Thyroid gland (tissue), 4 donors: ENCODE measurements around the gene NREP. TPM values are rescaled to one million over a fixed set of nuclear protein-coding genes. Genes with fewer than 3 reads are reported as not detected.
A peak's percentile ranks its signal among the peaks of the same experiment; 100 is the strongest.

Source experiments
- DNase-seq, 2 donors: peaks; one replicate each; pipeline ENCODE4 v3.0.0-alpha.2; 2019
- H3K27ac ChIP-seq, 3 donors: fragments of 200-600 bp; sonication (generic); 1 replicate in 2 of 3; 2 replicates in 1 of 3; pipeline ENCODE4 v1.5.1; 2016 to 2019; ENCODE audit warnings: mild to moderate bottlenecking in 1 of 3, moderate library complexity in 1 of 3
- H3K27me3 ChIP-seq: fragments of 200-600 bp; sonication (generic); one replicate; pipeline ENCODE4 v1.5.1; 2019
- H3K36me3 ChIP-seq, 2 donors: fragments of 200-600 bp; sonication (generic); one replicate each; pipeline ENCODE4 v1.5.1; 2016 to 2019
- H3K4me1 ChIP-seq, 2 donors: fragments of 200-600 bp; sonication (generic); one replicate each; pipeline ENCODE4 v1.5.1; 2017 to 2019
- H3K4me3 ChIP-seq, 3 donors: fragments of 200-600 bp; sonication (generic); replicated peaks in 1 of 3; 1 replicate in 2 of 3; 2 replicates in 1 of 3; pipeline ENCODE4 v1.5.1; 2016; ENCODE audit warnings: mild to moderate bottlenecking in 1 of 3
- H3K9me3 ChIP-seq: fragments of 200-600 bp; sonication (generic); one replicate; pipeline ENCODE4 v1.5.1; 2017
- CTCF ChIP-seq, 6 experiments: fragments of 200-600 bp in 3 of 6; fragments of 450-650 bp in 3 of 6; sonication (generic) in 3 of 6; IDR thresholded peaks; one replicate each; pipeline ENCODE4 v1.5.1; 2016 to 2019; ENCODE audit warnings: antibody characterized with exemption in 6 of 6, mild to moderate bottlenecking in 2 of 6, inconsistent platforms in 1 of 6, moderate library complexity in 1 of 6
- POLR2A ChIP-seq, 2 donors: fragments of 450-650 bp; IDR thresholded peaks; one replicate each; pipeline ENCODE4 v1.6.1; 2017; ENCODE audit warnings: antibody characterized with exemption in 2 of 2, mild to moderate bottlenecking in 2 of 2, moderate library complexity in 1 of 2
- WGBS, 2 donors: methylation state at CpG; one replicate each; pipeline ENCODE4 v1.1.5; 2017; 5-methylcytosine and 5-hydroxymethylcytosine counted together
- intact Hi-C: fragments of 100-400 bp; cut with DNase I; formaldehyde crosslinking; loops from one replicate; pipeline ENCODE4 v1.15.1; 2023
- total RNA-seq, 4 donors: library from RNA; depleted of rRNA; stranded (reverse); fragments of >200 nt; gene quantifications; one replicate each; pipeline ENCODE4 v1.2.3, GENCODE V29; 2016

Gene NREP
- total RNA-seq, 4 donors from 2014 or later: 4.4 to 20.6 (median 11.1) TPM

DNA sequence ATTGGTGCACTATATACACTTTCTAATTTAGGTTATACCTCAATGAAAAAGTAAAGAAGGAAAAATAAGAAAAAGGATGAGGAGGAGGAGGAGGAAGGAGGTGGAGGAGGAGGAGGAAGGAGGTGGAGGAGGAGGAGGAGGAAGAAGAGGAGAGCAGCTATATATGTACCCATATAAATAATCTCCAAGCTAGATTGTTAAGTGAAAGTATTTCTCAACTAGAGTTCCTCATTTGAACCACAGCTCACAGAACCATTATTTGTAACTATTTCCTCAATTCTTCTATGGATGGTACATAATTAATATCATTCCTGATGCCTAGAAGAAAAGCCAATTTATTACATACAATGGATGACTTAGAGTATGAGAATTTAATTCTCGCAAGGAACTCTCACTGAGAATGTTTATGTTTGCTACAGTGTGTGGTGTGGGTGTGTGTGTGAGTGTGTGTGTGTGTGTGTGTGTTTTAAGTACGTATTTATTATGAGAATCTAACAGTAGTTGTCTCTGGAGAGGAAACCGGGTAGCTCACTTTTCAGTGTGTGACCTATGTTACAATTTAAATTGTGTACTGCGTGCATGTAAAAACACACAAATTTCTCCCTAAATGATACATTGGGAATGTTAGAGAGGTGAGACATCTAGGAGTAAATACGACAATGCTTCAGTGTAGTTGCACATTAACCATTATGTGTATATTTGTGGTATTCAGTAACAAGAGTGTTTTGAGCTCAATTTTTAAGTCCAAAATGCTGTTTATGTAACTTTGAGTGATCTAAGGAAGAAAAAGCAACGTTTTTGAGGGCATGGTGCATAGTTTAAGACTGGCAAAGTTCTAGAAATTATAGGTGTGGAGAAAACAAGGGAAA lies 20.2 kb upstream of the NREP start:
- DNase-seq: no peak

DNA sequence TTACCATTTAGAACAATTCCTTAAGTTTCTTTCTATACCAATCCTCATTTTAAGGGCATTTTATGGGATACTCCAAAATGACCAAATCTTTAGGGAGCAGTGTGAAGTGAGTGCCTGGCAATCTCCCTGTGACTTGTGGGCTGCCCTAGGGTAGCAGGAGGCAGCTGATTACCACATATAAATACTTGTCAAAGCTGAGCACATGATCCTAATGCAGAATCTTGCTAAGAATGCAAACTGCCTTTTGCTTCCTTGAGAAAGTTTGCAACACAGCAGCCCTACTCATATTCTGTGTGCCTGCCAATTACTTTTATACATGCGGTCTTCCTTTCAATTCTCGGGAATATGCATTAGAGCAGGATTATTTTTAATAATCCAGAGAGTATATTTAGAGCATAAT lies 18.2 kb upstream of the NREP start:
- no peaks in the 10 kb centered on the region for H3K36me3 ChIP-seq
- no peak overlapping the region for H3K27ac ChIP-seq
- TF ChIP-seq POLR2A (IDR thresholded peaks at IDR 0.05): no peak
- TF ChIP-seq CTCF (IDR thresholded peaks at IDR 0.05): no peak
- H3K4me3 ChIP-seq: no peak overlapping the region
- intact Hi-C loops: no loop called here
- H3K9me3 ChIP-seq: no peaks in the 10 kb centered on the region
- H3K4me1 ChIP-seq: peaks cover 0 to 9% of the 10 kb centered on the region in 2 donors
- no peaks in the 10 kb centered on the region for H3K27me3 ChIP-seq
- no peak for DNase-seq
- 90 to 96% methylated on average over 2 of the region's 2 CpGs for WGBS, 2 donors

More for the DNA sequence above, 20.2 kb upstream of the NREP start:
- H3K36me3 ChIP-seq: no peaks in the 10 kb centered on the region
- intact Hi-C loops: no loop called here
- TF ChIP-seq CTCF (IDR thresholded peaks at IDR 0.05) (no peak), POLR2A (IDR thresholded peaks at IDR 0.05) (no peak)
- H3K27ac ChIP-seq: no peak overlapping the region
- no peak overlapping the region for H3K4me3 ChIP-seq
- 76 to 81% methylated on average over 6 of the region's 6 CpGs for WGBS, 2 donors
- no peaks in the 10 kb centered on the region for H3K9me3 ChIP-seq
- peaks cover 0 to 9% of the 10 kb centered on the region in 2 donors for H3K4me1 ChIP-seq
- no peaks in the 10 kb centered on the region for H3K27me3 ChIP-seq

GRCh38 chr5:111774525-111774924 lies 17.5 kb upstream of the NREP start:
- Histone ChIP-seq H3K27me3 (no peaks in the 10 kb centered on the region), H3K4me3 (no peak overlapping the region), H3K4me1 (peaks cover 0 to 9% of the 10 kb centered on the region in 2 donors), H3K9me3 (no peaks in the 10 kb centered on the region), H3K27ac (no peak overlapping the region), H3K36me3 (no peaks in the 10 kb centered on the region)
- intact Hi-C loops: no loop called here
- DNase-seq: peak; percentile 65 to 75
- WGBS, 2 donors: 16 to 18% methylated on average over 4 of the region's 4 CpGs
- TF ChIP-seq CTCF (IDR thresholded peaks at IDR 0.05) (no peak), POLR2A (IDR thresholded peaks at IDR 0.05) (no peak)

- 78 to 81% methylated on average over 6 of the region's 6 CpGs for WGBS, 2 donors
- intact Hi-C loops: no loop called here
- Histone ChIP-seq H3K36me3 (no peaks in the 10 kb centered on the region), H3K27me3 (no peaks in the 10 kb centered on the region), H3K27ac (no peak overlapping the region), H3K4me3 (no peak overlapping the region), H3K9me3 (no peaks in the 10 kb centered on the region), H3K4me1 (peaks cover 0 to 9% of the 10 kb centered on the region in 2 donors)
- no peak for DNase-seq
- TF ChIP-seq CTCF (IDR thresholded peaks at IDR 0.05): no peak
- TF ChIP-seq POLR2A (IDR thresholded peaks at IDR 0.05): no peak
Measured at GRCh38 chr5:111772456-111773122, 15.6 kb upstream of the NREP start.

- TF ChIP-seq POLR2A (IDR thresholded peaks at IDR 0.05): no peak
- no peak for TF ChIP-seq CTCF (IDR thresholded peaks at IDR 0.05)
- 89 to 94% methylated on average over 4 of the region's 4 CpGs for WGBS, 2 donors
Measured at GRCh38 chr5:111769541-111769940, 12.5 kb upstream of the NREP start.

More at GRCh38 chr5:111769541-111769940, 12.5 kb upstream of the NREP start:
- Histone ChIP-seq H3K36me3 (no peaks in the 10 kb centered on the region), H3K9me3 (no peaks in the 10 kb centered on the region), H3K4me3 (no peak overlapping the region), H3K27me3 (no peaks in the 10 kb centered on the region), H3K27ac (no peak overlapping the region), H3K4me1 (peaks cover 0 to 2% of the 10 kb centered on the region in 2 donors)
- intact Hi-C loops: no loop called here
- no peak for DNase-seq
